GM12878 (cell line): ENCODE measurements around the gene FMNL2. TPM values are rescaled to one million over a fixed set of nuclear protein-coding genes. Genes with fewer than 3 reads are reported as not detected.
A peak's percentile ranks its signal among the peaks of the same experiment; 100 is the strongest.

ENCODE experiments used
- BCL11A ChIP-seq: IDR thresholded peaks from 2 replicates; pipeline ENCODE4 v1.6.1; 2011; ENCODE audit warnings: low read depth, low read length
- CBFB ChIP-seq: IDR thresholded peaks from 2 replicates; pipeline ENCODE4 v1.6.1; 2016; ENCODE audit warnings: antibody characterized with exemption, low read depth
- CEBPB ChIP-seq, 2 experiments: fragments of 150-350 bp in 1 of 2; IDR thresholded peaks; 2 replicates each; pipeline ENCODE4 v1.6.1; 2012 to 2014; ENCODE audit warnings: low read depth in 2 of 2, low read length in 2 of 2, borderline replicate concordance in 1 of 2, inconsistent platforms in 1 of 2
- CHD1 ChIP-seq: IDR thresholded peaks from 2 replicates; pipeline ENCODE4 v1.6.1; 2012; ENCODE audit warnings: low read depth, low read length, improper control_type of control experiment
- CREB1 ChIP-seq: IDR thresholded peaks from 2 replicates; pipeline ENCODE4 v1.6.1; 2012; ENCODE audit warnings: low read depth, mild to moderate bottlenecking, inconsistent platforms
- E2F4 ChIP-seq: IDR thresholded peaks from 2 replicates; pipeline ENCODE4 v1.6.1; 2012; ENCODE audit warnings: low read depth, low read length, improper control_type of control experiment
- ELK1 ChIP-seq: IDR thresholded peaks from 2 replicates; pipeline ENCODE4 v1.6.1; 2012; ENCODE audit warnings: low read depth, low read length, improper control_type of control experiment
- FOS ChIP-seq: IDR thresholded peaks from 3 replicates; pipeline ENCODE4 v1.6.1; 2011; ENCODE audit warnings: borderline replicate concordance; ENCODE audit not compliant: insufficient read length; ENCODE audit errors: extremely low read depth
- HDGF ChIP-seq: fragments of 450-650 bp; IDR thresholded peaks from 2 replicates; pipeline ENCODE4 v1.6.1; 2016; ENCODE audit warnings: antibody characterized with exemption
- MEF2A ChIP-seq: IDR thresholded peaks from 2 replicates; pipeline ENCODE4 v1.6.1; 2011; ENCODE audit warnings: low read depth, mild to moderate bottlenecking, low read length, moderate library complexity; ENCODE audit not compliant: insufficient read depth
- MEF2B ChIP-seq: fragments of 450-650 bp; IDR thresholded peaks from 2 replicates; pipeline ENCODE4 v1.6.1; 2018; ENCODE audit warnings: mild to moderate bottlenecking, moderate library complexity; ENCODE audit not compliant: partially characterized antibody, poor library complexity, severe bottlenecking
- RCOR1 ChIP-seq: conservative IDR thresholded peaks from 2 replicates; pipeline ENCODE4 v1.6.1; 2012; ENCODE audit warnings: low read depth, low read length, improper control_type of control experiment
- SP1 ChIP-seq: IDR thresholded peaks from one replicate; pipeline ENCODE4 v1.6.1; 2011; ENCODE audit warnings: low read depth, low read length
- SRF ChIP-seq, 2 experiments: IDR thresholded peaks; 2 replicates each; pipeline ENCODE4 v1.6.1; 2011; ENCODE audit warnings: low read depth in 2 of 2, low read length in 2 of 2, mild to moderate bottlenecking in 1 of 2, moderate library complexity in 1 of 2
- STAT1 ChIP-seq: fragments of 450-650 bp; conservative IDR thresholded peaks from 2 replicates; pipeline ENCODE4 v1.6.1; 2014; ENCODE audit warnings: antibody characterized with exemption, mild to moderate bottlenecking
- STAT3 ChIP-seq: IDR thresholded peaks from 2 replicates; pipeline ENCODE4 v1.6.1; 2011; ENCODE audit warnings: low read depth, low read length, improper control_type of control experiment
- TCF3 ChIP-seq: IDR thresholded peaks from 2 replicates; pipeline ENCODE4 v1.6.1; 2012; ENCODE audit warnings: low read depth, mild to moderate bottlenecking, low read length, borderline replicate concordance; ENCODE audit not compliant: insufficient read depth
- TCF7 ChIP-seq: IDR thresholded peaks from 2 replicates; pipeline ENCODE4 v1.6.1; 2014; ENCODE audit warnings: antibody characterized with exemption, borderline replicate concordance
- ZBED1 ChIP-seq: IDR thresholded peaks from 2 replicates; pipeline ENCODE4 v1.6.1; 2016; ENCODE audit warnings: borderline replicate concordance
- ZNF217 ChIP-seq: fragments of 450-650 bp; IDR thresholded peaks from 2 replicates; pipeline ENCODE4 v1.6.1; 2017; ENCODE audit warnings: antibody characterized with exemption, mild to moderate bottlenecking
- ZNF384 ChIP-seq: IDR thresholded peaks from 2 replicates; pipeline ENCODE4 v1.6.1; 2012; ENCODE audit warnings: low read depth, mild to moderate bottlenecking, low read length, improper control_type of control experiment, borderline replicate concordance
- ZNF592 ChIP-seq: fragments of 450-650 bp; IDR thresholded peaks from 2 replicates; pipeline ENCODE4 v1.6.1; 2017; ENCODE audit warnings: mild to moderate bottlenecking, moderate library complexity
- ZSCAN29 ChIP-seq: fragments of 450-650 bp; IDR thresholded peaks from 2 replicates; pipeline ENCODE4 v1.6.1; 2017; ENCODE audit warnings: mild to moderate bottlenecking, moderate library complexity
- polyA plus RNA-seq, 11 experiments: library from polyadenylated mRNA; depleted of rRNA in 4 of 11; unstranded in 6 of 11; stranded (reverse) in 5 of 11; fragments of >200 nt; fragmentation: Nextera tagmentation in 4 of 11; fragmentation: Illumina TruSeq in 1 of 11; extraction: Ambion mirVana in 4 of 11; extraction: Trizol in 1 of 11; gene quantifications; 1 replicate in 1 of 11; 2 replicates in 10 of 11; pipeline versions ENCODE4 v1.2.1 to v1.2.3, GENCODE V29; 2011 to 2016; ENCODE audit warnings: inconsistent platforms in 2 of 11, missing spikeins in 2 of 11, low read depth in 1 of 11
- total RNA-seq, 4 experiments: library from RNA; depleted of rRNA in 3 of 4; stranded (reverse); fragments of >200 nt in 3 of 4; fragmentation: Illumina TruSeq in 1 of 4; extraction: Trizol in 1 of 4; gene quantifications; 2 replicates each; pipeline versions ENCODE4 v1.2.1 to v1.2.3, GENCODE V29; 2013 to 2021
- TF ChIP-seq, protein P1 (sequence below): fragments of 450-650 bp; IDR thresholded peaks from 2 replicates; pipeline ENCODE4 v1.6.1; 2017; ENCODE audit warnings: antibody characterized with exemption, mild to moderate bottlenecking, moderate library complexity

Gene FMNL2
- total and polyA plus RNA-seq, 10 of the 15 experiments (the other 5 are each of a cell fraction or from before 2014, with no cell fraction given), result 0.13 to 9.9 (median 0.35) TPM

- TF ChIP-seq, protein P1, sequence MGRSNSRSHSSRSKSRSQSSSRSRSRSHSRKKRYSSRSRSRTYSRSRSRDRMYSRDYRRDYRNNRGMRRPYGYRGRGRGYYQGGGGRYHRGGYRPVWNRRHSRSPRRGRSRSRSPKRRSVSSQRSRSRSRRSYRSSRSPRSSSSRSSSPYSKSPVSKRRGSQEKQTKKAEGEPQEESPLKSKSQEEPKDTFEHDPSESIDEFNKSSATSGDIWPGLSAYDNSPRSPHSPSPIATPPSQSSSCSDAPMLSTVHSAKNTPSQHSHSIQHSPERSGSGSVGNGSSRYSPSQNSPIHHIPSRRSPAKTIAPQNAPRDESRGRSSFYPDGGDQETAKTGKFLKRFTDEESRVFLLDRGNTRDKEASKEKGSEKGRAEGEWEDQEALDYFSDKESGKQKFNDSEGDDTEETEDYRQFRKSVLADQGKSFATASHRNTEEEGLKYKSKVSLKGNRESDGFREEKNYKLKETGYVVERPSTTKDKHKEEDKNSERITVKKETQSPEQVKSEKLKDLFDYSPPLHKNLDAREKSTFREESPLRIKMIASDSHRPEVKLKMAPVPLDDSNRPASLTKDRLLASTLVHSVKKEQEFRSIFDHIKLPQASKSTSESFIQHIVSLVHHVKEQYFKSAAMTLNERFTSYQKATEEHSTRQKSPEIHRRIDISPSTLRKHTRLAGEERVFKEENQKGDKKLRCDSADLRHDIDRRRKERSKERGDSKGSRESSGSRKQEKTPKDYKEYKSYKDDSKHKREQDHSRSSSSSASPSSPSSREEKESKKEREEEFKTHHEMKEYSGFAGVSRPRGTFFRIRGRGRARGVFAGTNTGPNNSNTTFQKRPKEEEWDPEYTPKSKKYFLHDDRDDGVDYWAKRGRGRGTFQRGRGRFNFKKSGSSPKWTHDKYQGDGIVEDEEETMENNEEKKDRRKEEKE, result no peak
- TF ChIP-seq RCOR1 (no peak), TCF3 (no peak), SRF (IDR thresholded peaks at IDR 0.05; ENCODE audit: low read depth in 2 of 2, low read length in 2 of 2) (no peak), CREB1 (peak; percentile 49; the same call in 1 of the 2 replicates), ZNF217 (no peak), FOS (no peak), CBFB (no peak), ZSCAN29 (no peak), E2F4 (no peak), ZNF592 (no peak), TCF7 (no peak), SP1 (no peak), HDGF (no peak), ZNF384 (no peak), ZBED1 (no peak), BCL11A (no peak), STAT3 (no peak), CHD1 (no peak), STAT1 (no peak), MEF2B (no peak), CEBPB (IDR thresholded peaks at IDR 0.05; ENCODE audit: borderline replicate concordance in 1 of 2, low read depth in 2 of 2, low read length in 2 of 2) (no peak), ELK1 (no peak), MEF2A (no peak)
Measured at GRCh38 chr2:152573168-152573567, 238.2 kb downstream of the FMNL2 start (continued).
